ENCODE data around the gene CNOT1.
"Not testable (repeated sequence)": the region's sequence is repeated elsewhere in the genome, so short reads cannot be mapped to it uniquely, and the experiment has no call there.

CNOT1 gene

GRCh38 chr16:58629733-58630640, at the start of gene CNOT1:
TSS of gene CNOT1 (minus strand) at chr16:58629826. CDS start at chr16:58599337, 30,489 bp downstream.
- peak within 1 kb of the TSS; percentile 94 for H3K27ac ChIP-seq
- peak; percentile 99 for DNase-seq (ENCODE audit: low read depth, low spot score)

- H3K27ac ChIP-seq, result no peak overlapping the region
- DNase-seq (ENCODE audit: low read depth, low spot score), result no peak
Observed at GRCh38 chr16:58678716-58679115, 49.1 kb upstream of the CNOT1 start.

GRCh38 chr16:58678269-58678668, 48.6 kb upstream of the CNOT1 start:
- no peak for DNase-seq (ENCODE audit: low read depth, low spot score)
- no peak overlapping the region for H3K27ac ChIP-seq

- no peak for DNase-seq (ENCODE audit: low read depth, low spot score)
Observed at GRCh38 chr16:58670946-58671583, 41.4 kb upstream of the CNOT1 start.

GRCh38 chr16:58670177-58670576, 40.6 kb upstream of the CNOT1 start:
- DNase-seq (ENCODE audit: low read depth, low spot score), result no peak

More at GRCh38 chr16:58670946-58671583, 41.4 kb upstream of the CNOT1 start:
- no peak overlapping the region for H3K27ac ChIP-seq

GRCh38 chr16:58665200-58665599, 35.6 kb upstream of the CNOT1 start:
- no peak for DNase-seq (ENCODE audit: low read depth, low spot score)
- H3K27ac ChIP-seq, result no peak overlapping the region

More at GRCh38 chr16:58670177-58670576, 40.6 kb upstream of the CNOT1 start:
- no peak overlapping the region for H3K27ac ChIP-seq

GRCh38 chr16:58661199-58661830, 31.7 kb upstream of the CNOT1 start:
- DNase-seq (ENCODE audit: low read depth, low spot score), result peak; percentile 48
- no peak overlapping the region for H3K27ac ChIP-seq

GRCh38 chr16:58659911-58660310, 30.3 kb upstream of the CNOT1 start:
- DNase-seq (ENCODE audit: low read depth, low spot score), result not testable (repeated sequence)

GRCh38 chr16:58658796-58659211, 29.2 kb upstream of the CNOT1 start:
- H3K27ac ChIP-seq, result no peak overlapping the region
- DNase-seq (ENCODE audit: low read depth, low spot score), result no peak

More at GRCh38 chr16:58659911-58660310, 30.3 kb upstream of the CNOT1 start:
- H3K27ac ChIP-seq, result not testable (repeated sequence)

GRCh38 chr16:58656899-58657298, 27.3 kb upstream of the CNOT1 start:
- no peak for DNase-seq (ENCODE audit: low read depth, low spot score)
- no peak overlapping the region for H3K27ac ChIP-seq

GRCh38 chr16:58655215-58655596, 25.6 kb upstream of the CNOT1 start:
- no peak for DNase-seq (ENCODE audit: low read depth, low spot score)

GRCh38 chr16:58654560-58655214, 25.1 kb upstream of the CNOT1 start:
- no peak overlapping the region for H3K27ac ChIP-seq
- no peak for DNase-seq (ENCODE audit: low read depth, low spot score)

More at GRCh38 chr16:58655215-58655596, 25.6 kb upstream of the CNOT1 start:
- H3K27ac ChIP-seq, result no peak overlapping the region

GRCh38 chr16:58652741-58653140, 23.1 kb upstream of the CNOT1 start:
- no peak for DNase-seq (ENCODE audit: low read depth, low spot score)
- H3K27ac ChIP-seq, result no peak overlapping the region

GRCh38 chr16:58651965-58652348, 22.3 kb upstream of the CNOT1 start:
- no peak for DNase-seq (ENCODE audit: low read depth, low spot score)

GRCh38 chr16:58649707-58650106, 20.1 kb upstream of the CNOT1 start:
- no peak overlapping the region for H3K27ac ChIP-seq
- DNase-seq (ENCODE audit: low read depth, low spot score), result no peak

More at GRCh38 chr16:58651965-58652348, 22.3 kb upstream of the CNOT1 start:
- peak overlapping the region; percentile 54 for H3K27ac ChIP-seq

GRCh38 chr16:58647107-58647506, 17.5 kb upstream of the CNOT1 start:
- H3K27ac ChIP-seq, result no peak overlapping the region
- DNase-seq (ENCODE audit: low read depth, low spot score), result no peak

- peak overlapping the region; percentile 37 for H3K27ac ChIP-seq
- no peak for DNase-seq (ENCODE audit: low read depth, low spot score)
Observed at GRCh38 chr16:58644765-58645487, 15.3 kb upstream of the CNOT1 start.

GRCh38 chr16:58644108-58644507, 14.5 kb upstream of the CNOT1 start:
- H3K27ac ChIP-seq, result peak overlapping the region; percentile 37
- no peak for DNase-seq (ENCODE audit: low read depth, low spot score)

GRCh38 chr16:58640949-58641348, 11.3 kb upstream of the CNOT1 start:
- H3K27ac ChIP-seq, result no peak overlapping the region
- DNase-seq (ENCODE audit: low read depth, low spot score), result no peak

GRCh38 chr16:58639836-58640235, 10.2 kb upstream of the CNOT1 start:
- no peak overlapping the region for H3K27ac ChIP-seq
- no peak for DNase-seq (ENCODE audit: low read depth, low spot score)
